ENCODE data around the gene IRF2. TPM values are rescaled to one million over a fixed set of nuclear protein-coding genes. Genes with fewer than 3 reads are reported as not detected.

Gene IRF2
- total RNA-seq, 1 donor, result 43.8 TPM

DNA sequence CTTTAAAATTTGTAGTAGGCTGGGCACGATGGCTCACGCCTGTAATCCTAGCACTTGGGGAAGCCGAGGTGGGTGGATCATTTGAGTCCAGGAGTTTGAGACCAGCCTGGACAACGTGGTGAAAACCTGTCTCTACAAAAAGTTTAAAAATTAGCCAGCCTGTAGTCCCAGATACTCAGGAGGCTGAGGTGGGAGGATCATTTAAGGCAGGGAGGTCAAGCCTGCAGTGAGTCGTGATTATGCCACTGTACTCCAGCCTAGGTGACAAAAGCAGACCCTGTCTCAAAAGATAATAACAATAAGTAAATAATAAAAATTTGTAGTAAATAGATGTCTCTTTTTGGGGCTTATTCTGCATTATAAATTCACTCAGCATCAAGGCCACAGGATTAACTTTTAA, 118.5 kb downstream of the IRF2 start:
- peaks cover 9% of the 10 kb centered on the region for H3K4me1 ChIP-seq (ENCODE audit: insufficient read depth, low read length)
- no peak overlapping the region for H3K4me3 ChIP-seq (ENCODE audit: insufficient read depth, low read length)
- no peaks in the 10 kb centered on the region for H3K9me3 ChIP-seq (ENCODE audit: low read depth, low read length)
- no peak for DNase-seq (ENCODE audit: insufficient read length, low spot score, missing footprints)
- H4K20me1 ChIP-seq (ENCODE audit: insufficient read depth, low read length), result no peaks in the 10 kb centered on the region
- no peak overlapping the region for H2AFZ ChIP-seq (ENCODE audit: low read length)
- no peak overlapping the region for H3K4me2 ChIP-seq (ENCODE audit: insufficient read depth, low read length)
- H3K36me3 ChIP-seq (ENCODE audit: insufficient read depth, low read length), result no peaks in the 10 kb centered on the region
- H3K27ac ChIP-seq (ENCODE audit: low read depth, low read length), result no peak overlapping the region
- no peaks in the 10 kb centered on the region for H3K27me3 ChIP-seq (ENCODE audit: insufficient read depth, low read length)
- H3K79me2 ChIP-seq (ENCODE audit: insufficient read depth, low read length), result no peaks in the 10 kb centered on the region
- TF ChIP-seq, protein P1, sequence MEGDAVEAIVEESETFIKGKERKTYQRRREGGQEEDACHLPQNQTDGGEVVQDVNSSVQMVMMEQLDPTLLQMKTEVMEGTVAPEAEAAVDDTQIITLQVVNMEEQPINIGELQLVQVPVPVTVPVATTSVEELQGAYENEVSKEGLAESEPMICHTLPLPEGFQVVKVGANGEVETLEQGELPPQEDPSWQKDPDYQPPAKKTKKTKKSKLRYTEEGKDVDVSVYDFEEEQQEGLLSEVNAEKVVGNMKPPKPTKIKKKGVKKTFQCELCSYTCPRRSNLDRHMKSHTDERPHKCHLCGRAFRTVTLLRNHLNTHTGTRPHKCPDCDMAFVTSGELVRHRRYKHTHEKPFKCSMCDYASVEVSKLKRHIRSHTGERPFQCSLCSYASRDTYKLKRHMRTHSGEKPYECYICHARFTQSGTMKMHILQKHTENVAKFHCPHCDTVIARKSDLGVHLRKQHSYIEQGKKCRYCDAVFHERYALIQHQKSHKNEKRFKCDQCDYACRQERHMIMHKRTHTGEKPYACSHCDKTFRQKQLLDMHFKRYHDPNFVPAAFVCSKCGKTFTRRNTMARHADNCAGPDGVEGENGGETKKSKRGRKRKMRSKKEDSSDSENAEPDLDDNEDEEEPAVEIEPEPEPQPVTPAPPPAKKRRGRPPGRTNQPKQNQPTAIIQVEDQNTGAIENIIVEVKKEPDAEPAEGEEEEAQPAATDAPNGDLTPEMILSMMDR (IDR thresholded peaks at IDR 0.05; ENCODE audit: extremely low read depth, low read depth, low read length), result no peak

DNA sequence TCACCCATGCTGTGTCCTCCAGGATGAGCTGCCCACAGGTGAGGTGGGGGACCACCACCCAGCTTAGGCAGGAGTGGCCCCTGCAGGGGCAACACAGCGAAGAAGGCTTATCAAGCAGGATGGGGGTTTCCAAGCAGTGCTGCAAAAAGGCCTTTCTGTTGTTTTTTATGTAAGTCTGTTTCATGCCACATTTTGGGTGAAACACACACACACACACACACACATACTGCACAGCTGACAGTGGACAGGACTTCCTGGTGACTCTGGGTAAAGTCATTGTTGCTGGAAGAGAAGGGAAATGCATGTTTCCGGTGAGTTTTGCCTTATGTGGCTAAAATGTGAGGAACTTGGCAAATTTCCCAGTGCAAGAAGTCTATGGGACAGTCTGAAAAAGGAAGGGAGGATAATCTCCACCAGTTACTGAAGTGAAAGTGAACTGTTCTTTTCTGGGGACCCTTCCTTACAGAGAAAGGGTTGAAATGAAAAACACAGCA, 119.2 kb downstream of the IRF2 start:
- peak overlapping the region; percentile 50 for H3K27ac ChIP-seq (ENCODE audit: low read depth, low read length)
- H3K4me1 ChIP-seq (ENCODE audit: insufficient read depth, low read length), result peaks cover 9% of the 10 kb centered on the region
- H3K79me2 ChIP-seq (ENCODE audit: insufficient read depth, low read length), result no peaks in the 10 kb centered on the region
- no peaks in the 10 kb centered on the region for H4K20me1 ChIP-seq (ENCODE audit: insufficient read depth, low read length)
- DNase-seq (ENCODE audit: insufficient read length, low spot score, missing footprints), result peak; percentile 81
- H3K36me3 ChIP-seq (ENCODE audit: insufficient read depth, low read length), result no peaks in the 10 kb centered on the region
- no peaks in the 10 kb centered on the region for H3K9me3 ChIP-seq (ENCODE audit: low read depth, low read length)
- no peaks in the 10 kb centered on the region for H3K27me3 ChIP-seq (ENCODE audit: insufficient read depth, low read length)
- TF ChIP-seq, protein P1 (IDR thresholded peaks at IDR 0.05; ENCODE audit: extremely low read depth, low read depth, low read length), result no peak
- no peak overlapping the region for H3K4me3 ChIP-seq (ENCODE audit: insufficient read depth, low read length)
- H3K4me2 ChIP-seq (ENCODE audit: insufficient read depth, low read length), result peak overlapping the region; percentile 45
- peak overlapping the region; percentile 86 for H2AFZ ChIP-seq (ENCODE audit: low read length)

DNA sequence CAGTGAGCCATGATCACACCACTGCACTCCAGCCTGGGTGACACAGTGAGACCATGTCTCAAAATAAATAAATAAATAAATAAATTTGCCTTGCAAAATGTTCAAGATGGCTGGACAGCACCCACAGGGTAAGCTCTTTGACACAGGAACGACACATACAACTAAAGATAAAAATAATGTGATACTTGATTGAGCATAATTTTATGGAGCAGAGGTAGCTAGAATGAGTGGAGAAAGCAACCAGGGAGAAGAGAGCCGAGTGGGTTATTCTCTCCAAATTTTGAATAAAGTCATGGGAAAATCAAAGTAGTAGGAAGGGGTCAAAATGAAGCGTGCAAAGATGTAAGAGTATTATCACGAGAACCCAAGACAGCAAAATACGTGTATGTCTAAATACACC, 121.5 kb downstream of the IRF2 start:
- Histone ChIP-seq H3K27ac (ENCODE audit: low read depth, low read length) (no peak overlapping the region), H3K36me3 (ENCODE audit: insufficient read depth, low read length) (no peaks in the 10 kb centered on the region), H4K20me1 (ENCODE audit: insufficient read depth, low read length) (no peaks in the 10 kb centered on the region), H3K4me1 (ENCODE audit: insufficient read depth, low read length) (peaks cover 9% of the 10 kb centered on the region), H2AFZ (ENCODE audit: low read length) (no peak overlapping the region), H3K79me2 (ENCODE audit: insufficient read depth, low read length) (no peaks in the 10 kb centered on the region), H3K27me3 (ENCODE audit: insufficient read depth, low read length) (no peaks in the 10 kb centered on the region), H3K4me3 (ENCODE audit: insufficient read depth, low read length) (no peak overlapping the region), H3K9me3 (ENCODE audit: low read depth, low read length) (no peaks in the 10 kb centered on the region), H3K4me2 (ENCODE audit: insufficient read depth, low read length) (no peak overlapping the region)
- TF ChIP-seq, protein P1 (IDR thresholded peaks at IDR 0.05; ENCODE audit: extremely low read depth, low read depth, low read length), result no peak
- DNase-seq (ENCODE audit: insufficient read length, low spot score, missing footprints), result no peak

DNA sequence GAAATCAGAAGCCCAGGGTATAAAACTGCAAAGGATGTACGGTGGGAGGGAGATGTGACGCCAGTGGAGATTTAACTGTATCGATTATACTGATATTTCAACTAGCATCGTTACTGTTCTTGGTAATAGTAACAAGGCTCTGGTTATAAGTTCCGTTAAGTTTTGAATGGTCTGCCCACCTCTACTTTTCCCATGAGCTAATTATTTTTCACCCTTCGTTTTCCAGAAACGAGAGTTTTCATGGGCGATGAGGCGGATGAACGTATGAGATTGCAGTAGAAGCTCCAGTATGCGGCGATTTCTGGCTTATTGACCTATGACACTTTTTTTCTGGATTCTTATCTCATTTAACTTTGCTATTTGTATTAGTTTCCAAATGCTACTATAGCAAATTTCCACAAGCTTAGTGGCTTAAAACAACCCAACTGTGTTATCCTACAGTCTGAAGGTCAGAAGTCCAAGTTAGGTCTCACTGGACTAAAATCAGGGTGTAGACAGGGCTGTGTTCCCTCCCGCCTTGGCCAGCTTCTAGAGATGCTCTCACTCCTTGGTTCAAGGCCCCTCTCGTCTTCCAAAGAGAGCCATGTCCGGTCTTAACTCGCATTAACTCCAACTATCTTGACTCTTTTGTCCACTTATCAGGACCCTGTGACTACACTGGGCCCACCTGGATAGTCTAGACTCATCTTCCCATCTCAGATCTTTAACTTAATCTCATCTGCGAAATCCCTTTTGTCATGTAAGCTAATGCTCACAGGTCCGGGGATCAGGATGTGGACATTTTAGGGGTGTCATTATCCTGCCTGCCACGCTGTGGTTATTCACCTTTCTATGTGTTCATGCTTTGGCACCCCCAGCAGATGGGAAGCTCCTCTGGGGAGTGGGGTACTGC, 122.5 kb downstream of the IRF2 start:
- TF ChIP-seq, protein P1 (IDR thresholded peaks at IDR 0.05; ENCODE audit: extremely low read depth, low read depth, low read length), result no peak
- Histone ChIP-seq H4K20me1 (ENCODE audit: insufficient read depth, low read length) (no peaks in the 10 kb centered on the region), H3K79me2 (ENCODE audit: insufficient read depth, low read length) (no peaks in the 10 kb centered on the region), H3K9me3 (ENCODE audit: low read depth, low read length) (no peaks in the 10 kb centered on the region), H3K27ac (ENCODE audit: low read depth, low read length) (no peak overlapping the region), H3K27me3 (ENCODE audit: insufficient read depth, low read length) (no peaks in the 10 kb centered on the region), H3K4me1 (ENCODE audit: insufficient read depth, low read length) (peaks cover 9% of the 10 kb centered on the region), H2AFZ (ENCODE audit: low read length) (no peak overlapping the region), H3K36me3 (ENCODE audit: insufficient read depth, low read length) (no peaks in the 10 kb centered on the region), H3K4me3 (ENCODE audit: insufficient read depth, low read length) (no peak overlapping the region), H3K4me2 (ENCODE audit: insufficient read depth, low read length) (no peak overlapping the region)
- no peak for DNase-seq (ENCODE audit: insufficient read length, low spot score, missing footprints)
